NB4 (cell line): ENCODE results near the gene WSCD2.

Source experiments
- DNase-seq: peaks from one replicate; pipeline ENCODE4 v3.0.0; 2010; ENCODE audit warnings: low read depth
- H3K4me3 ChIP-seq: one replicate; pipeline ENCODE4 v1.5.1; 2011; ENCODE audit warnings: mild to moderate bottlenecking, low read depth, low read length, moderate library complexity
- MAX ChIP-seq: IDR thresholded peaks from 2 replicates; pipeline ENCODE4 v1.6.1; 2011; ENCODE audit warnings: low read depth, low read length
- MYC ChIP-seq: IDR thresholded peaks from 2 replicates; pipeline ENCODE4 v1.6.1; 2011; ENCODE audit warnings: low read depth, low read length
- POLR2A ChIP-seq: IDR thresholded peaks from 2 replicates; pipeline ENCODE4 v1.6.1; 2011; ENCODE audit warnings: mild to moderate bottlenecking; ENCODE audit not compliant: insufficient read length; ENCODE audit errors: extremely low read depth
- TF ChIP-seq, protein P1 (sequence below): IDR thresholded peaks from one replicate; pipeline ENCODE4 v1.5.1; 2012; ENCODE audit warnings: low read depth, low read length

WSCD2 gene

DNA sequence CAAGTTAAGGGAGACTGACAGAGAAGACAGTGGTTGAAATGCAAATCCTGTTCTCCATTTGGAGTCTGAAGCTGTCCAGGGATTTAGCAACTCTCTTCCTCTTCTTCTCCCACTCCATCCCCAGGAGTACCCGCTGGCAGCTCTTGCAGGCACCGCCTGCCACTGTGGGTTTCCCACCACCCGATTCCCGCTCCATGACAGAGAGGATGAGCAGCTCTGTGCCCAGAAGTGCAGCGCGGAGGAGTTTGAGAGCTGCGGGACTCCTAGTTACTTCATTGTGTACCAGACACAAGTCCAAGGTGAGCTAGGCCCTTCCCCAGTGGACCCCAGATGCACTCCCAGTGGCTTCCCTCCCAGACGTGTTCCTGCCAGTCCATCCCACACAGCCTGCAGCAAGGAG lies 97.8 kb downstream of the WSCD2 start:
- no peak overlapping the region for H3K4me3 ChIP-seq
- DNase-seq = no peak
- TF ChIP-seq MAX (no peak), MYC (no peak), POLR2A (no peak)
- TF ChIP-seq, protein P1, sequence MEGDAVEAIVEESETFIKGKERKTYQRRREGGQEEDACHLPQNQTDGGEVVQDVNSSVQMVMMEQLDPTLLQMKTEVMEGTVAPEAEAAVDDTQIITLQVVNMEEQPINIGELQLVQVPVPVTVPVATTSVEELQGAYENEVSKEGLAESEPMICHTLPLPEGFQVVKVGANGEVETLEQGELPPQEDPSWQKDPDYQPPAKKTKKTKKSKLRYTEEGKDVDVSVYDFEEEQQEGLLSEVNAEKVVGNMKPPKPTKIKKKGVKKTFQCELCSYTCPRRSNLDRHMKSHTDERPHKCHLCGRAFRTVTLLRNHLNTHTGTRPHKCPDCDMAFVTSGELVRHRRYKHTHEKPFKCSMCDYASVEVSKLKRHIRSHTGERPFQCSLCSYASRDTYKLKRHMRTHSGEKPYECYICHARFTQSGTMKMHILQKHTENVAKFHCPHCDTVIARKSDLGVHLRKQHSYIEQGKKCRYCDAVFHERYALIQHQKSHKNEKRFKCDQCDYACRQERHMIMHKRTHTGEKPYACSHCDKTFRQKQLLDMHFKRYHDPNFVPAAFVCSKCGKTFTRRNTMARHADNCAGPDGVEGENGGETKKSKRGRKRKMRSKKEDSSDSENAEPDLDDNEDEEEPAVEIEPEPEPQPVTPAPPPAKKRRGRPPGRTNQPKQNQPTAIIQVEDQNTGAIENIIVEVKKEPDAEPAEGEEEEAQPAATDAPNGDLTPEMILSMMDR = no peak

GRCh38 chr12:108228746-108229145 lies 99.7 kb downstream of the WSCD2 start:
- no peak for TF ChIP-seq POLR2A
- TF ChIP-seq MAX = no peak
- no peak for TF ChIP-seq MYC
- DNase-seq = no peak

GRCh38 chr12:108231109-108231905 lies 102.2 kb downstream of the WSCD2 start:
- TF ChIP-seq MAX (no peak), POLR2A (no peak), MYC (no peak)
- TF ChIP-seq, protein P1 = no peak
- DNase-seq = no peak

More at GRCh38 chr12:108228746-108229145, 99.7 kb downstream of the WSCD2 start:
- H3K4me3 ChIP-seq = no peak overlapping the region

GRCh38 chr12:108231909-108232434 lies 102.9 kb downstream of the WSCD2 start:
- TF ChIP-seq, protein P1 = no peak
- no peak for TF ChIP-seq MYC
- TF ChIP-seq POLR2A = no peak
- no peak for TF ChIP-seq MAX
- no peak overlapping the region for H3K4me3 ChIP-seq
- no peak for DNase-seq

More at GRCh38 chr12:108231109-108231905, 102.2 kb downstream of the WSCD2 start:
- no peak overlapping the region for H3K4me3 ChIP-seq

- TF ChIP-seq POLR2A (no peak), MAX (no peak), MYC (no peak)
- TF ChIP-seq, protein P1 = no peak
- no peak overlapping the region for H3K4me3 ChIP-seq
- DNase-seq = no peak
These were observed 103.5 kb downstream of the WSCD2 start for GRCh38 chr12:108232565-108232964.

GRCh38 chr12:108234158-108234557 lies 105.1 kb downstream of the WSCD2 start:
- H3K4me3 ChIP-seq = no peak overlapping the region
- TF ChIP-seq MYC = no peak
- no peak for TF ChIP-seq POLR2A
- TF ChIP-seq, protein P1 = peak; percentile 25
- peak; percentile 41 for DNase-seq
